ENCODE results near the gene MAP3K8.

The MAP3K8 gene

DNA sequence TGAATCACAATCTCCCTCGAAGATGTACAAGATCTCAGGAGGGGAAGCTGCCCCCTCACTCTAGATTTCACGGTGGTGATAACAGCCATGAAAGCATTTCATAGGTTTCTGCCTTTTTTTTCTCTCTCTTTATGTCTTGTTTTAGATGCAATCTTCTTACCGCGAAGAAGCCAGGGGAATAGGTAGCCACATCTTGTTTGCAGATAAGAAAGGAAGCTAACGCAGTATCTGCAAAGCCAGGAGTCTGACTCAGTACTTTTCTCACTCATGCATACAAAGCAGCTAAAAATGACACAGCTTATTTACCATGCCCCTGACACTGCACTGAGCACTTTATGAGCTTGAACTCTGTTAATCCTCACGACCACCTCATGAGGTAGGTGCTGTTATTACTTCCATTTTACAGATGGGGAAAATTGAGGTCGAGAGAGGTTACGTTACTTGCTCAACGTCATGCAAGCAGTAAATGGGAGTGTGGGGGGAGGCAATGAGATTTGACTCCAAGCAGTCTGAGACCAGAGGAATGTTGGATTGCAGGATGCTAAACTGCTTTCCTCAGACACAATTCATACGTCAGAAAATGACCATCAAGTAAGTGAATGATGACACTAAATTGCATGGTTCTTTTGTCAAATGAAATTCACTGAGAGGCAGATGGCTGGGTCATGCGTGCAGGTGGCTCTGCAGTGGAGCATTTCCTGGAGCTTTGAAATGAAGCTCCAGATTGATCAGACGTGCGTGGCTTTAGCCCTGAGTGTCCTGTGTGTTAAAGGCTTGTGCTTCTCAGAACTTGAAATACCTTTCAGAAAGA, 3.3 kb downstream of the MAP3K8 start:
- Histone ChIP-seq H3K9me3 (ENCODE audit: control insufficient read depth, low read length) (no peaks in the 10 kb centered on the region), H3K9ac (ENCODE audit: low read length) (peak overlapping the region; percentile 2), H3K27me3 (ENCODE audit: control insufficient read depth, insufficient read depth, low read length) (no peaks in the 10 kb centered on the region), H3K36me3 (ENCODE audit: control insufficient read depth, insufficient read depth, low read length) (no peaks in the 10 kb centered on the region), H3K4me3 (ENCODE audit: low read length) (no peak overlapping the region), H3K4me1 (ENCODE audit: control insufficient read depth, insufficient read depth, low read length) (peaks cover 26% of the 10 kb centered on the region)

DNA sequence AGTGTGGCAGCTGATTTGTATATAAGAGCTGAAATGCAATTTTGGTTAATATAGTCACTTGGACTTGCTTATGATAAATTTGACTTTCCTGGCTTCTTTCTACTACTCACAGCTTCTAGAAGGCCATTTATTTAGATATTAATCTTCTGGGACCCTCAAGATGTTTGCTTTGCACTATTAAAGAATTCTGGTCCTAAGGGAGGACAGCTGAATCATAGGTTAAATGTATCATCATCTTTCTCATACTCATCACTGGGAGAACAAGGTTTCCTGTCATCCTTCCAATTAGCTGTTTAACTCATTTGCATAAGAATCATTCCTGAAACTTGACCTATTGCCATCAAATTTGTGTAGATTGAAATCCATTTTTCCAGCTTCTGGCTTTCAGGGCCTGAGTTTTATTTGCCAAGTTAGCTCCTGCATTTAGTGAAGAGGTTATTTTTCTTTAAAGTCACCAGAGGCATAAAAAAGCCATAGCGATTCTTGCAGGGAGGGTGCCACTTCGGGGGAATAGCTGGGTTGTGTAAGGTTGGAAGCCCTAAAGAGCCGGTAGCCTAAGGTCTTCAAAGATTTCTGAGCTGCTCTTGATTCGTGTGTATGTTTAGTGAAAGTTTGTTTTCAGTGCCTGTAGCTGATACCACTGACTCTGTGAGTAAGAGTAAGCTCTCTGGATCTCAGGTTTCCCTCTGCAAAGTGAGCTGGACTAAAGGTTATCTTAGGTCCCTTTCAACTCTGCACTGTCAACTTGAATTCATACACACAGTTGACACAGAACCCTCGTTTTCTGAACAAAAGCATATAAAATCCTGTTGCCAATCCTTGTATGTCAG, 4.3 kb downstream of the MAP3K8 start:
- Histone ChIP-seq H3K27me3 (ENCODE audit: control insufficient read depth, insufficient read depth, low read length) (no peaks in the 10 kb centered on the region), H3K36me3 (ENCODE audit: control insufficient read depth, insufficient read depth, low read length) (no peaks in the 10 kb centered on the region), H3K9me3 (ENCODE audit: control insufficient read depth, low read length) (no peaks in the 10 kb centered on the region), H3K4me1 (ENCODE audit: control insufficient read depth, insufficient read depth, low read length) (peaks cover 19% of the 10 kb centered on the region), H3K4me3 (ENCODE audit: low read length) (no peak overlapping the region), H3K9ac (ENCODE audit: low read length) (peak overlapping the region; percentile 5)

DNA sequence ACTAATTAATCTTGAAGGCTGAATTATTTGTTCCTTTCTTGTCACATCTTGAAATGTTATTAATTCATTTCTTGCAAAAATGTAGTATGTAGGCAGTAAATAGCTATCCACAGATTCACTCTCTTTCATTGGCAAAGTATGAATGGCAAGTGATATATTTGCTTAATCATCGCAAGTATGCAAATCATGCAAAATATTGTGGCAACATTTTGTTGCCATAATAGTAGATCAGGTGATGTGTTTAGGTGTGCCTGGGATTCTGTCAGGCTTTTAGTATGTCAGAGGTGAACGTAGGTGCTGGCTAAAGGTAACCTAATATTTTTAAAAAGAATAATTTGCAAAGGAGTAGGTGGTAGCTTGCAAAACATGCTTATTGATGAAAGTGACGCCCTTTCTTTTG, 5.9 kb downstream of the MAP3K8 start:
- no peaks in the 10 kb centered on the region for H3K27me3 ChIP-seq (ENCODE audit: control insufficient read depth, insufficient read depth, low read length)

DNA sequence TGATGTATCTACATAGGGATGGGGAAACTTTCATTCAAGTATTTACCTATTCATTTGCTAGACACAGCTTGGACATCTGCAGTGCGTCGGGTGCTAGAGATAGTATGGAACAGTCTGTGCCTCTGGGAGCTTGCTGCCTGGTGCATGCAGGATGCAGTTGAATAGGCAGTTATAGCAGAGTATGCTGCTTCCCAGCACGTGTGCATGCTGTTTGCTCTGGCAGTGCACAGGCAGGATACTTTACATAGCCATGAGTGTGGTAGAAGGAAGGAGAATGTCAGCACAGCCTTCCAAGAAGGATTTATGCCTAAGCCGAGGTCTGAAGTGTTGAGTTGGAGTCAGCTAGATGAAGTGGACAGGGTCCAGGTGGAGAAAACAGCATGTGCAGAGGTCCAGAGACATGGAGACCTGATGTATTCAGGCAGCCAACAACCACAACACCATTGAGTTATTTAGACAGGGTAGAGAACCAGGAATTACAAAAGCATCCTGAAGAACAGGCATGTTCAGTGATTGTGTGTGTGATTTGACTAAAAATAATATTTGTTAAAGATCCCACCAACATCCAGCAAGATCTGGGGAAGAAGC, 8.1 kb downstream of the MAP3K8 start:
- H3K4me3 ChIP-seq (ENCODE audit: low read length) = no peak overlapping the region
- H3K36me3 ChIP-seq (ENCODE audit: control insufficient read depth, insufficient read depth, low read length) = no peaks in the 10 kb centered on the region
- peaks cover 6% of the 10 kb centered on the region for H3K4me1 ChIP-seq (ENCODE audit: control insufficient read depth, insufficient read depth, low read length)
- no peaks in the 10 kb centered on the region for H3K9me3 ChIP-seq (ENCODE audit: control insufficient read depth, low read length)
- no peak overlapping the region for H3K9ac ChIP-seq (ENCODE audit: low read length)
- H3K27me3 ChIP-seq (ENCODE audit: control insufficient read depth, insufficient read depth, low read length) = no peaks in the 10 kb centered on the region

More for the DNA sequence above, 5.9 kb downstream of the MAP3K8 start:
- Histone ChIP-seq H3K9ac (ENCODE audit: low read length) (no peak overlapping the region), H3K36me3 (ENCODE audit: control insufficient read depth, insufficient read depth, low read length) (no peaks in the 10 kb centered on the region), H3K4me3 (ENCODE audit: low read length) (no peak overlapping the region), H3K4me1 (ENCODE audit: control insufficient read depth, insufficient read depth, low read length) (peaks cover 19% of the 10 kb centered on the region), H3K9me3 (ENCODE audit: control insufficient read depth, low read length) (no peaks in the 10 kb centered on the region)

DNA sequence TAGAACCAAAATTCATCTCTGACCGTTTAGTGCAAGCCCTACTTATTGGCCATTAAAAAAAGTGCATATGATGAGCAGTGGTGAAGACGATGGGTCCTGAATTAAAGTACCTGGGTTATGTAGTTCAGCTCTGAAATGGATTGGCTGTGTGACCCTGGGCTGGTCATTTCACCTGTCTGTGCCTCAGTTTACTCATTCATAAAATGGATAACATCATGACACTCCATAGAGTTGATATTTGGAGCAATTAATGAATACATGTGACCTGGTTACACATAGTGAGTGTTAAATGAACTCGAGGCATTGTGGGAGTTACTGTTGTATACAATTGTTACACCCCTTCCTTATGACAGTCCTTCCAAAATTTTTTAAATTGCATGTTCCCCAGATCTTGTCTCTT, 9.1 kb downstream of the MAP3K8 start:
- no peaks in the 10 kb centered on the region for H3K9me3 ChIP-seq (ENCODE audit: control insufficient read depth, low read length)
- no peaks in the 10 kb centered on the region for H3K4me1 ChIP-seq (ENCODE audit: control insufficient read depth, insufficient read depth, low read length)
- no peak overlapping the region for H3K4me3 ChIP-seq (ENCODE audit: low read length)
- H3K27me3 ChIP-seq (ENCODE audit: control insufficient read depth, insufficient read depth, low read length) = no peaks in the 10 kb centered on the region
- no peak overlapping the region for H3K9ac ChIP-seq (ENCODE audit: low read length)
- H3K36me3 ChIP-seq (ENCODE audit: control insufficient read depth, insufficient read depth, low read length) = no peaks in the 10 kb centered on the region

DNA sequence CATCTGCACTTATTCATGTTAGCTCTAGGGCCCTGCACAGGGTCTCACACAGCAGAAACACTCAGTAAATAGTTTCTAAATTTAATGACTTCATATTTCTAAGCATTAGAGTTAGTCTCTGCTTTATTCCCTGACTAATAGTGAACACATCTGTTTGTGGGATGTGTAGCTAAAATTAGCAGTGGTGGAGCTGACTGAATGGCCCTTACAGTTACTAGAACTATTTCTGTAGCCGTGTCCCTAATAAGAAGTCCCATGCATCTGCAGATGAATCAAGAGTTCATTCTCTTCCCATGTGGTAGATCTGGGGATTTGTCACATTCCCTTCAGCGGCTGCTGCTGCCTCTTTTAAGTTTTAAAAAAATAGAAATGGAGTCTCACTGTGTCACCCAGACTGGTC, 11.7 kb downstream of the MAP3K8 start:
- no peaks in the 10 kb centered on the region for H3K4me1 ChIP-seq (ENCODE audit: control insufficient read depth, insufficient read depth, low read length)
- H3K4me3 ChIP-seq (ENCODE audit: low read length) = no peak overlapping the region
- H3K27me3 ChIP-seq (ENCODE audit: control insufficient read depth, insufficient read depth, low read length) = no peaks in the 10 kb centered on the region
- H3K9me3 ChIP-seq (ENCODE audit: control insufficient read depth, low read length) = no peaks in the 10 kb centered on the region
- peaks cover 5% of the 10 kb centered on the region for H3K36me3 ChIP-seq (ENCODE audit: control insufficient read depth, insufficient read depth, low read length)
- H3K9ac ChIP-seq (ENCODE audit: low read length) = no peak overlapping the region

DNA sequence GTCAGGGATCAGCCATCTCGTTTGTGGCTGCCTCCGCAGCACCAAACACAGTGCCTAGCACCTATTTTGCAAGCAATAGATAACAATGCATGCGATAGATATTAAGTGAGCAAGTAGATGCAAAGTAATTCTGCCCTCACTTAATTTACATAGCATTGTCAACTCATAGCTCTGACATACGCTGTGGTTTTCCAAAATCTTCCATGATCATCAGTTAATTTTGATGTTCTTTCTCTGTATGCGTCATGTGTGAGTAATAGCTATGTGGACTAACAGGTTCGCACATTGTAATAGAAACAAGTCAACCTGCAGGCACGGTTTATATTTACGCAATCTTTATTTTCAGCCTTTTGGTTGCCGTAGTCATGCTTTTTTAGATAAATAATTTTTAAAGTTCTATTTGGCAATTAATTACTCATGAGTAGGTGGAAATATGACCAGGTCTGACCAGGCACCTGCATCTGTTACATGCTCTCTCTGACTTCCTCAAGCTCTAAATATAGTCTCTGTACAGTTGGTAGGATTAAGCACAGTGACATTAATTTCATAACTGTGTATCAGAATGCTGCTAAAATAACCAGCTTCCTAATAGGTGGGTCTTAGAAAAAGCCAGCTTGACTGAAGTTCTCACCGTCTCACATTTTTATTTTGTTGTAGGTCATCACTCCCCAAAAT, 13.3 kb downstream of the MAP3K8 start:
- Histone ChIP-seq H3K9ac (ENCODE audit: low read length) (no peak overlapping the region), H3K27me3 (ENCODE audit: control insufficient read depth, insufficient read depth, low read length) (no peaks in the 10 kb centered on the region), H3K4me1 (ENCODE audit: control insufficient read depth, insufficient read depth, low read length) (no peaks in the 10 kb centered on the region), H3K9me3 (ENCODE audit: control insufficient read depth, low read length) (no peaks in the 10 kb centered on the region), H3K36me3 (ENCODE audit: control insufficient read depth, insufficient read depth, low read length) (peaks cover 5% of the 10 kb centered on the region), H3K4me3 (ENCODE audit: low read length) (no peak overlapping the region)

DNA sequence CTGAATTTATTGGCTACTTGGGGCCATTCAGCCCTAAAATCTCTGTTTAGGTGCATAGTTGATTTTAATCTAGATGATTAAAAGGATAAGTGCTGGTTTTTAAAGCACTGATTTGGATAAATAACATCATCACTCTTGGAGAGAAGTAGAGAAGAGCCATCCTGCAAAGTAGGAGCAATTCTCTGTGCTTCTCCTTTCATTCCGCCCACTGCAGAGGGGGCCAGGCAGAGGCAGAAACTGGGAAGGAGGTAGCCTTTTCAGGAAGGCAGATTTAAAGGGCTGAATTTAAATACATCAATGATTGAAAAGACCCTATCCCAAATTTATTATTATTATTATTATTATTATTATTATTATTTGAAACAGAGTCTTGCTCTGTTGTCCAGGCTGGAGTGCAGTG, 14.1 kb downstream of the MAP3K8 start:
- H3K4me1 ChIP-seq (ENCODE audit: control insufficient read depth, insufficient read depth, low read length) = no peaks in the 10 kb centered on the region
- peaks cover 5% of the 10 kb centered on the region for H3K36me3 ChIP-seq (ENCODE audit: control insufficient read depth, insufficient read depth, low read length)
- H3K9me3 ChIP-seq (ENCODE audit: control insufficient read depth, low read length) = no peaks in the 10 kb centered on the region
- H3K4me3 ChIP-seq (ENCODE audit: low read length) = no peak overlapping the region
- no peaks in the 10 kb centered on the region for H3K27me3 ChIP-seq (ENCODE audit: control insufficient read depth, insufficient read depth, low read length)
- H3K9ac ChIP-seq (ENCODE audit: low read length) = no peak overlapping the region

DNA sequence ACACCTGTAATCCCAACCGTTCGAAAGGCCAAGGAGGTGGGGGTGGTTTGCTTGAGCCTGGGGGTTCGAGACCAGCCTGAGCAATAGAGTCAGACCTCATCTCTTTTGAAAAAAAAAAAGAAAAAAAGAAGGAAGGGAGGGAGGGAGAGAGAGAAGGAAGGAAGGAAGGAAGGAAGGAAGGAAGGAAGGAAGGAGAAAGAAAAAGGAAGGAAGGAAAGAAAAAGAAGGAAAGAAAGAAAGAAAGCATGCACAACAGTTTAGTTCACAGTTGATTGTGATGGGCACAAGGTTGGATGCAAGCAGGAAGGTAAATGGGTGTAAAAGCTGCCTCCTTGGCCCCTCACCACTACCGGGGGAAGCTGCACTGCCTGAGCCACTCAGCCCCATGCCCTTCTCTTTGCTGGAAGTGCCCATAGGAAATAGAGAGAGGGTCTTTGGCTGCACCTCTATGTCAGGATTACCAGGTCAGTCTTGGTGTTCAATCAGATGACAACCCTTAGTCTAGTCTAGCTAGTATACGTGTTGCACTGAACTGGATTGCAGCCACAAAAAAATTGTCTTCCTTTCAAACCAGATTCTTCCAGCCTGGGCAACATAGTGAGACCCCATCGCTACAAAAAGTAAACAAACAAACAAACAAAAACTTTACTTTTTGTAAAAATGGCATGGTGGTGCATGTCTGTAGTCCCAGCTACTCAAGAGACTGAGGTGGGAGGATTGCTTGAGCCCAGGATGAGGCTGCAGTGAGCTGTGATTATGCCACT, 20.0 kb downstream of the MAP3K8 start:
- Histone ChIP-seq H3K9ac (ENCODE audit: low read length) (no peak overlapping the region), H3K4me1 (ENCODE audit: control insufficient read depth, insufficient read depth, low read length) (peaks cover 14% of the 10 kb centered on the region), H3K36me3 (ENCODE audit: control insufficient read depth, insufficient read depth, low read length) (peaks cover 5% of the 10 kb centered on the region), H3K4me3 (ENCODE audit: low read length) (no peak overlapping the region), H3K27me3 (ENCODE audit: control insufficient read depth, insufficient read depth, low read length) (no peaks in the 10 kb centered on the region), H3K9me3 (ENCODE audit: control insufficient read depth, low read length) (no peaks in the 10 kb centered on the region)

DNA sequence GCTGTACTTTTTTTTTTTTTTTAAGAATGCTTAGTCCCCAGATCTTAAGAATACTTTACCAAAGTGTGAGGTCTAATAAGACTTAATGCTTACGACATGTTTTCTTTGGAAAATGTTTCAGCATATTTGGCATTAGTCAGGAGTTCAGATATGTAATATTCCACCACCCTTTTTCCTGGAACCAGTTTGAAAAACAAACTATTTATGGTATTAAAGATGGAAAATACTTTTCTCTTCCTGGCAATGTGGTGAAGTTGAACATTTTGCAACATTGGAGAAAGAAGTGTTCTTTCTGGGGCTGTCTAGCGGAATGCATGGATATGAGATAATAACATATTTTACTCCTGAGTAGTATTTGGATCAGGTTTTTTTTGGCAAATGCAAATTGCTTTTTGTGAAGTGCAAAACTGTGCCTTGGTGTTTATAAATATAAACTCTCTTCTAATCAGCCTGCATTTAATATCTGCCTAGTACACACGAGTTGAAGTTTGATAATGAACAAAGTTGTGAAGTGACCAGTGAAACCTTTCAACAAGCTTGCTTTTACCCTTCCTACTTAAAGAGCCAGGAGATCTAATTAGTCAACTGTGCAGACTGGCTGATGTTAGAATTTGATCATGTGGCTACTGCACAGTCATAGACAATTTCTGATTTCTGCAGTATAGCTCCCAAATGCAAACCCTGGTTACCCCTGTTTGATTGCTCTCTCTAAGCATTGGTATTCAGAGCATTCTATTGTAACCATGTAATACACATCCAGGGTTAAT, 20.9 kb downstream of the MAP3K8 start:
- H3K4me1 ChIP-seq (ENCODE audit: control insufficient read depth, insufficient read depth, low read length) = peaks cover 14% of the 10 kb centered on the region
- H3K36me3 ChIP-seq (ENCODE audit: control insufficient read depth, insufficient read depth, low read length) = peaks cover 5% of the 10 kb centered on the region
- no peak overlapping the region for H3K4me3 ChIP-seq (ENCODE audit: low read length)
- H3K9ac ChIP-seq (ENCODE audit: low read length) = no peak overlapping the region
- H3K27me3 ChIP-seq (ENCODE audit: control insufficient read depth, insufficient read depth, low read length) = no peaks in the 10 kb centered on the region
- H3K9me3 ChIP-seq (ENCODE audit: control insufficient read depth, low read length) = no peaks in the 10 kb centered on the region

DNA sequence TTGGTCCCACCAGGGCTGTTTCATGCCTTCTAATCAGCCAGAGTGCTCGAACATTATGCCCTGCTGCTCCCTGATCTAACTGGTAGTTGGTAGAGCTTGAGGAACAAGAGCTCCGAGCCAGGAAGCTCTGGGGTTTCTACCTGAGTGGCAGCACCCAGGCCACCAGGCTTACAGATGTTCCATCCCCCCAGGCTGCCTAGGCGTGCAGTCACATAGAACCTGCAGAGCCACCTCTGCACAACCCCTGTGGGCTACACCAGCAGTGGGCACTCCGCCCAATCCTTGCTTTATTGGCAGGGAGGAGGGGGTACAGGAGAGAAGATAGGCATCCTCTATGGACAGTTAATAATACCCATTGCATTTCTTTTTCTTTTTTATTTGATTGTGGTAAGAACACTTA, 21.8 kb downstream of the MAP3K8 start:
- no peaks in the 10 kb centered on the region for H3K36me3 ChIP-seq (ENCODE audit: control insufficient read depth, insufficient read depth, low read length)

More for the DNA sequence above, 21.8 kb downstream of the MAP3K8 start:
- H3K27me3 ChIP-seq (ENCODE audit: control insufficient read depth, insufficient read depth, low read length) = no peaks in the 10 kb centered on the region
- no peak overlapping the region for H3K4me3 ChIP-seq (ENCODE audit: low read length)
- H3K4me1 ChIP-seq (ENCODE audit: control insufficient read depth, insufficient read depth, low read length) = peaks cover 14% of the 10 kb centered on the region
- H3K9ac ChIP-seq (ENCODE audit: low read length) = no peak overlapping the region
- H3K9me3 ChIP-seq (ENCODE audit: control insufficient read depth, low read length) = no peaks in the 10 kb centered on the region
